Measurements from ENCODE around the gene DNAH14. TPM values are rescaled to one million over a fixed set of nuclear protein-coding genes. Genes with fewer than 3 reads are reported as not detected.
"Not testable (repeated sequence)": the region's sequence is repeated elsewhere in the genome, so short reads cannot be mapped to it uniquely, and the experiment has no call there.

The DNAH14 gene
- total and polyA plus RNA-seq, 3 donors from 2014 or later: 30.1 to 82.1 (median 37.3) TPM

DNA sequence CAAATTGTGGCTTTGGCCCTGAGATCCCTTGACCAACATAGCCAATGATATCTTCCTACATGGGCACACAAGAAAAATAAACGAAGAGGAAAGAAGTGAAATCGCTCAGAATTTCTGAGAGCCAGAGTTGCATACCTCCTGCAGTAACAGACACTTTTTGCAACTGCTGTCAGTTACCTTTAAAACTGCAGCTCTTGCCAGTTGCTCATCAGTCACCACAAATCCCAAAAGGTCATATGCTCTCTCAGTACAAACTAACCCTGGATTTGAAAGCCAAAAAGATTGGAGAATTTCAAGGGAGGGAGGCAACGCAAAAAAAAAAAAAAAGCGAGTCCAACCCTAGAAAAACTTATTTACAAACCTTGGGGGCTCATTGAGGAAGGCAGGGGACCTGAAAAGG, 47.2 kb upstream of the DNAH14 start:
- no peaks in the 10 kb centered on the region for H3K4me1 ChIP-seq
- intact Hi-C loops (cut with DNase I; ENCODE audit: low total_unique reads): no loop called here
- H3K4me3 ChIP-seq: no peak overlapping the region
- H3K36me3 ChIP-seq (ENCODE audit: low read depth, missing control alignments): no peaks in the 10 kb centered on the region
- WGBS, 2 donors: 58 to 74% methylated on average over 4 of the region's 4 CpGs
- H3K9me3 ChIP-seq: no peaks in the 10 kb centered on the region
- DNase-seq: no peak
- H3K27me3 ChIP-seq: no peaks in the 10 kb centered on the region
- TF ChIP-seq POLR2A (IDR thresholded peaks at IDR 0.05) (no peak), CTCF (IDR thresholded peaks at IDR 0.05) (no peak)
- H3K27ac ChIP-seq: no peak overlapping the region

GRCh38 chr1:224883091-224883490, 46.4 kb upstream of the DNAH14 start:
- no peaks in the 10 kb centered on the region for H3K27me3 ChIP-seq
- intact Hi-C loops (cut with DNase I; ENCODE audit: low total_unique reads): no loop called here
- no peak overlapping the region for H3K4me3 ChIP-seq
- H3K27ac ChIP-seq: no peak overlapping the region
- H3K36me3 ChIP-seq (ENCODE audit: low read depth, missing control alignments): no peaks in the 10 kb centered on the region
- TF ChIP-seq CTCF (IDR thresholded peaks at IDR 0.05) (no peak), POLR2A (IDR thresholded peaks at IDR 0.05) (no peak)
- no peaks in the 10 kb centered on the region for H3K4me1 ChIP-seq
- WGBS, 2 donors: 70 to 75% methylated on average over 2 of the region's 2 CpGs
- no peak for DNase-seq
- no peaks in the 10 kb centered on the region for H3K9me3 ChIP-seq

- Histone ChIP-seq H3K9me3 (no peaks in the 10 kb centered on the region), H3K4me3 (no peak overlapping the region), H3K4me1 (no peaks in the 10 kb centered on the region), H3K27ac (no peak overlapping the region), H3K27me3 (no peaks in the 10 kb centered on the region), H3K36me3 (ENCODE audit: low read depth, missing control alignments) (no peaks in the 10 kb centered on the region)
- intact Hi-C loops (cut with DNase I; ENCODE audit: low total_unique reads): no loop called here
- DNase-seq: no peak
- no peak for TF ChIP-seq CTCF (IDR thresholded peaks at IDR 0.05)
- no peak for TF ChIP-seq POLR2A (IDR thresholded peaks at IDR 0.05)
- 19 to 37% methylated on average over 1 of the region's 1 CpG for WGBS, 2 donors
These were observed 45.1 kb upstream of the DNAH14 start for GRCh38 chr1:224884361-224884801.

GRCh38 chr1:224885376-224885775, 44.1 kb upstream of the DNAH14 start:
- H3K27ac ChIP-seq; H3K36me3 ChIP-seq (ENCODE audit: low read depth, missing control alignments); H3K27me3 ChIP-seq; H3K4me3 ChIP-seq; H3K9me3 ChIP-seq; DNase-seq; H3K4me1 ChIP-seq; intact Hi-C loops (cut with DNase I; ENCODE audit: low total_unique reads): not testable (repeated sequence)
- WGBS, 2 donors: 47 to 60% methylated on average over 2 of the region's 2 CpGs

DNA sequence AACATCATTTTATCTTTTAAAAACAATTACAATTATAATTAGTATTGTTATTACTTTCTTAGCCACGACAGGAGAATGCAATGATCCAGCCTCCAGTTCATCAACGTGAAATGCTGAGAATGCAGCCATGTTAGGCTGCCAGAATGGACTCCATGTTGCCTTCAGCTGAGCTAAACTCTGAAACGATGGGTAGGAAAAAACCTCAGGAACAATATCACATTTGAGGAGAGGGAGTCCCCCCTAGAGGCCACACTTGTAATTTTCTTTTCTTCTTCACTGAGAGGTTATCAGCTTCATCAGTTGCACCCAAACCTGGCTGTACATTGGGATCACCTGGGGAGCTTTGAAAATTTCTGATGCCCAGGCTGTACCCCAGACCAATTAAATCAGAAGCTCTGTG, 34.6 kb upstream of the DNAH14 start:
- Histone ChIP-seq H3K4me1 (no peaks in the 10 kb centered on the region), H3K27ac (no peak overlapping the region), H3K36me3 (ENCODE audit: low read depth, missing control alignments) (no peaks in the 10 kb centered on the region), H3K27me3 (no peaks in the 10 kb centered on the region), H3K4me3 (no peak overlapping the region), H3K9me3 (no peaks in the 10 kb centered on the region)
- DNase-seq: no peak
- TF ChIP-seq CTCF (IDR thresholded peaks at IDR 0.05) (no peak), POLR2A (IDR thresholded peaks at IDR 0.05) (no peak)
- 33 to 36% methylated on average over 3 of the region's 3 CpGs for WGBS, 2 donors
- intact Hi-C loops (cut with DNase I; ENCODE audit: low total_unique reads): no loop called here
